HG03378 (cell line): Measurements from ENCODE around the gene CUL1.

Experiments
- ATAC-seq: cut with Tn5 transposase; IDR thresholded peaks from one replicate; pipeline ENCODE4 v1.9.1; 2021; ENCODE audit warnings: mild to moderate bottlenecking, moderate library complexity; ENCODE audit not compliant: unreplicated experiment

CUL1 gene

GRCh38 chr7:148847815-148848734 lies 149.4 kb downstream of the CUL1 start:
- ATAC-seq: no peak

- ATAC-seq: no peak
Measured at GRCh38 chr7:148849393-148850098, 150.8 kb downstream of the CUL1 start.

GRCh38 chr7:148850564-148850963 lies 151.9 kb downstream of the CUL1 start:
- ATAC-seq: no peak
